ENCODE data around the gene CTBP1.

Gene CTBP1

DNA sequence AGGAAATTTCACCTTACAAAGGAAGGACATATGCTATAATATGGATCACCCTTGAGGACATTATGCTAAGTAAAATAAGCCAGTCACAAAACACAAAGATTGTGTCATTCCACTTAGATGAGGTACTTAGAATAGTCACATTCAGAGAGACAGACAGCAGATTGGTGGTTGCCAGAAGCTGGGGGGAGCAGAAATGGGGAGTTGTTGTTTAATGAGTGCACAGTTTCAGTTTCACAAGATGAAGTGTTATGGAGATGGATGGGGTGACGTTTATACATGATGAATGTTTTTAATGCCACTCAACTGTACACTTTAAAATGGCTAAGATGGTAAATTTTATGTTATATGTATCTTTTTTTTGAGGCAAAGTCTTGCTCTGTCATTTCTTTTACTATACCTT, 61.7 kb downstream of the CTBP1 start:
- no peak for TF ChIP-seq CTCF (IDR thresholded peaks at IDR 0.05; ENCODE audit: insufficient read depth, low read length, poor library complexity, severe bottlenecking)
- H3K27me3 ChIP-seq (replicated peaks; ENCODE audit: control insufficient read depth, insufficient read depth, low read length) = no peaks in the 10 kb centered on the region
- H3K4me3 ChIP-seq (replicated peaks; ENCODE audit: low read depth, low read length) = no peak overlapping the region
- DNase-seq (ENCODE audit: extremely low read depth, insufficient read length) = peak; percentile 10
- no peaks in the 10 kb centered on the region for H3K36me3 ChIP-seq (ENCODE audit: control insufficient read depth, insufficient read depth, low read length)

DNA sequence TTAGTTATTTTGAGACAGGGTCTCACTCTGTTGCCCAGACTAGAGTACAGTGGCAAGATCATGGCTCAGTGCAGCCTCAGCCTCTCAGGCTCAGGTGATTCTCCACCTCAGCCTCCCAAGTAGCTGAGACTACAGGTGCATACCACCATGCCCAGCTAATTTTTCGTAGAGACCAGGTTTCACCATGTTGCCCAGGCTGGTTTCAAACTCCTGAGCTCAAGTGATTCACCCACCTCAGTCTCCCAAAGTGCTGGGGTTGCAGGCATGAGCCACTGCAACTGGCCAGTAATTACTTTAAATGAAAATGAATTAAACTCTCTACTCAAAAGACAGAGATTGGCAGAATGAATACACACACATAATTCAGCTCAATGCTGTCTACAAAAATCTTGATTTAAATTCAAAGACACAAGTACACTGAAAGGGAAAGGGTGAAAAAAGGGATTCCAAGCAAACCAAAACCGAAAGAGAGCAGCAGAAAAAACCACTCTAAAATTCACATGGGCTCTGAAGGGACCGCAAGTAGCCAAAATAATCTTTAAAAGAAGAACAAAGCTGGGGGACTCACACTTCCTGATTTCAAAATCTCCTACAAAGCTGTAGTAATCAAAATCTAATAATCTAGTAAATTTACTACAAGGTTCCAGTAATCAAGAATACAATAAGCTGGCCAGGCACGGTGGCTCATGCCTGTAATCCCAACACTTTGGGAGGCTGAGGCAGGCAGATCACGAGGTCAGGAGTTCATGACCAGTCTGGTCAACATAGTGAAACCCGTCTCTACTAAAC, 64.8 kb downstream of the CTBP1 start:
- peak overlapping the region; percentile 24 for H3K4me3 ChIP-seq (replicated peaks; ENCODE audit: low read depth, low read length)
- H3K36me3 ChIP-seq (ENCODE audit: control insufficient read depth, insufficient read depth, low read length) = no peaks in the 10 kb centered on the region
- DNase-seq (ENCODE audit: extremely low read depth, insufficient read length) = no peak
- H3K27me3 ChIP-seq (replicated peaks; ENCODE audit: control insufficient read depth, insufficient read depth, low read length) = no peaks in the 10 kb centered on the region
- no peak for TF ChIP-seq CTCF (IDR thresholded peaks at IDR 0.05; ENCODE audit: insufficient read depth, low read length, poor library complexity, severe bottlenecking)

DNA sequence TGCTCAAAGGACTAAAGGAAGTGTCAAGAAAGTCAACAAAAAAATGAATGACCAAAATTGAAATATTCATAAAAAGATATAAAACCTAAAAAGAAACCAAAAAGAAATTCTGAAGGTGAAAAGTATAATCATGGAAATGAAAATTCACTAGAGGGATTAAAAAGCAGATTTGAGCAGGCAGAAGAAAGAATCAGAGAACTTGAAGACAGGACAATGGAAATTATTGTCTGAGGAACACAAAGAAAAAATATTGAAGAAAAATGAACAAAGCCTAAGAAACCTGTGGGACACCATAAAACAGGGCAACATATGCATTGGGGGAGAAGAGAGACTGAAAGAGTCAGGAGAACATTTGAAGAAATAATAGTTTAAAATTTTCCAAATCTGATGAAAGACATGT, 66.6 kb downstream of the CTBP1 start:
- no peaks in the 10 kb centered on the region for H3K27me3 ChIP-seq (replicated peaks; ENCODE audit: control insufficient read depth, insufficient read depth, low read length)
- H3K4me3 ChIP-seq (replicated peaks; ENCODE audit: low read depth, low read length) = no peak overlapping the region
- no peaks in the 10 kb centered on the region; the same call in 1 of the 2 replicates for H3K36me3 ChIP-seq (ENCODE audit: control insufficient read depth, insufficient read depth, low read length)
- TF ChIP-seq CTCF (IDR thresholded peaks at IDR 0.05; ENCODE audit: insufficient read depth, low read length, poor library complexity, severe bottlenecking) = no peak
- no peak for DNase-seq (ENCODE audit: extremely low read depth, insufficient read length)

- no peaks in the 10 kb centered on the region for H3K27me3 ChIP-seq (replicated peaks; ENCODE audit: control insufficient read depth, insufficient read depth, low read length)
- no peak overlapping the region for H3K4me3 ChIP-seq (replicated peaks; ENCODE audit: low read depth, low read length)
- no peaks in the 10 kb centered on the region; the same call in 1 of the 2 replicates for H3K36me3 ChIP-seq (ENCODE audit: control insufficient read depth, insufficient read depth, low read length)
- TF ChIP-seq CTCF (IDR thresholded peaks at IDR 0.05; ENCODE audit: insufficient read depth, low read length, poor library complexity, severe bottlenecking) = no peak
- no peak for DNase-seq (ENCODE audit: extremely low read depth, insufficient read length)
These were observed 68.3 kb downstream of the CTBP1 start for GRCh38 chr4:1180663-1181062.

DNA sequence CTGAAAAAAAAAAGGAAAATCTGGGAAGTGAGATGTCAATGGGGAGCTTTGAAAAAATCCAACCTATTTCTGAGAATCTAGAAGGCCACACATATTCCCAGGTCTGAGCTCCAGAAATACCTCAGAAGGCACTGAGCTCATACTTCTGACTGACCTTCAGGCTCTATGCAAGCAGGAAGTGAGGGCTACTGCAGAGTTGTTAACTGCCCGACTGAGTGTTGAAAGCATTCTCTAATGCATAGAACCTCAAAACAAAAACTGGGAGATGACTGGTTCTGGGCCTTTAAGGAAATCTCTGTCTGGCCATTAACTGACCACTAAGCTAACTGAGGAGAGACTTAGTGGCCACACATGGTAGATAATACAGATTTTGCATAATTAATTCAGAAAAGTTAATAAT, 69.0 kb downstream of the CTBP1 start:
- H3K36me3 ChIP-seq (ENCODE audit: control insufficient read depth, insufficient read depth, low read length) = no peaks in the 10 kb centered on the region; the same call in 1 of the 2 replicates
- no peak overlapping the region for H3K4me3 ChIP-seq (replicated peaks; ENCODE audit: low read depth, low read length)
- H3K27me3 ChIP-seq (replicated peaks; ENCODE audit: control insufficient read depth, insufficient read depth, low read length) = no peaks in the 10 kb centered on the region
- no peak for DNase-seq (ENCODE audit: extremely low read depth, insufficient read length)
- no peak for TF ChIP-seq CTCF (IDR thresholded peaks at IDR 0.05; ENCODE audit: insufficient read depth, low read length, poor library complexity, severe bottlenecking)
